NK-92 treated with Interleukin-12 subunit alpha and Interleukin-12 subunit beta, amount 100 ng/mL, for 24 hours (cell line): ENCODE measurements around the gene GDPD1.
"Not testable (repeated sequence)": the region's sequence is repeated elsewhere in the genome, so short reads cannot be mapped to it uniquely, and the experiment has no call there.

Experiments
- DNase-seq: peaks from one replicate; lab custom pipeline; 2025; lab: John Stamatoyannopoulos, UW

GDPD1 gene

GRCh38 chr17:59254742-59255141 is 34.4 kb downstream of the GDPD1 start:
- no peak for DNase-seq

- no peak for DNase-seq
These were observed 36.8 kb downstream of the GDPD1 start for GRCh38 chr17:59257101-59257500.

GRCh38 chr17:59260722-59261121 is 40.4 kb downstream of the GDPD1 start:
- DNase-seq = no peak

- DNase-seq = no peak
These were observed 46.4 kb downstream of the GDPD1 start for GRCh38 chr17:59266745-59267144.

GRCh38 chr17:59267776-59268175 is 47.5 kb downstream of the GDPD1 start:
- DNase-seq = no peak

GRCh38 chr17:59275618-59276017 is 55.3 kb downstream of the GDPD1 start:
- no peak for DNase-seq

- no peak for DNase-seq
These were observed 56.7 kb downstream of the GDPD1 start for GRCh38 chr17:59277031-59277430.

- DNase-seq = no peak
These were observed 58.1 kb downstream of the GDPD1 start for GRCh38 chr17:59278406-59278805.

- no peak for DNase-seq
These were observed 64.0 kb downstream of the GDPD1 start for GRCh38 chr17:59284317-59284716.

- DNase-seq = no peak
These were observed 67.1 kb downstream of the GDPD1 start for GRCh38 chr17:59287452-59287851.

- no peak for DNase-seq
These were observed 67.6 kb downstream of the GDPD1 start for GRCh38 chr17:59287891-59288290.

- DNase-seq = no peak
These were observed 69.6 kb downstream of the GDPD1 start for GRCh38 chr17:59289981-59290301.

GRCh38 chr17:59290302-59290998 is 70.1 kb downstream of the GDPD1 start:
- DNase-seq = not testable (repeated sequence)

- no peak for DNase-seq
These were observed 71.8 kb downstream of the GDPD1 start for GRCh38 chr17:59292174-59292523.

- DNase-seq = no peak
These were observed 75.9 kb downstream of the GDPD1 start for GRCh38 chr17:59296190-59296589.

GRCh38 chr17:59298521-59298920 is 78.2 kb downstream of the GDPD1 start:
- no peak for DNase-seq

- DNase-seq = no peak
These were observed 79.2 kb downstream of the GDPD1 start for GRCh38 chr17:59299400-59300092.

- no peak for DNase-seq
These were observed 80.6 kb downstream of the GDPD1 start for GRCh38 chr17:59300941-59301340.

GRCh38 chr17:59304811-59305210 is 84.5 kb downstream of the GDPD1 start:
- no peak for DNase-seq

- DNase-seq = no peak
These were observed 90.1 kb downstream of the GDPD1 start for GRCh38 chr17:59310263-59310920.

- no peak for DNase-seq
These were observed 90.7 kb downstream of the GDPD1 start for GRCh38 chr17:59311051-59311468.

- DNase-seq = not testable (repeated sequence)
These were observed 91.2 kb downstream of the GDPD1 start for GRCh38 chr17:59311521-59311920.

- no peak for DNase-seq
These were observed 95.6 kb downstream of the GDPD1 start for GRCh38 chr17:59315866-59316265.
